ENCODE results near the gene SPAG16.

The SPAG16 gene

DNA sequence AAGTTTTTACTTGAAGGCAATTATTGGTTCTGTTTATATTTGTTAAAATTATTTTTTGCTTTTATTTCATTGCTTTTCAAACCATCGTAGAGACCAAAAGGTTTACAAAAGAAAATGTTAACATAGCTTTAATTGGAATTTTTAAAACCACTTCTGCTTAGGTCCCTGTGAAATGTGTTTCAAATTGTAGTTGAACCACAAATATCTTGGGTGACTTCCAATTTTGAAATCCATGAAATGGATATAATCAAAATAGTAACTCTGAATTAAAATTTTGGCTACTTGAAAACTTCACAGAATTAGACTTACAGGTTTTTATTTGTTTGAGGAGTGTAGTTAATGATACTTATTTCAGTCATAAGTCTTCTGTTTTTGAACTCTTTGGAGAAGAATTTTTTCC, 3.1 kb upstream of the SPAG16 start:
- Histone ChIP-seq H3K4me3 (no peak overlapping the region), H3K4me1 (peaks cover 6% of the 10 kb centered on the region; the same call in 1 of the 2 replicates), H3K27me3 (ENCODE audit: low read depth) (no peaks in the 10 kb centered on the region), H3K36me3 (replicated peaks) (peaks cover 5% of the 10 kb centered on the region; the same call in 1 of the 2 replicates), H3K9me3 (peaks cover 2% of the 10 kb centered on the region)
- in situ Hi-C loops (cut with MboI; ENCODE audit: low sequenced_read_pairs): no loop called here
- DNase-seq (ENCODE audit: low spot score in 2 of 2): no peak

DNA sequence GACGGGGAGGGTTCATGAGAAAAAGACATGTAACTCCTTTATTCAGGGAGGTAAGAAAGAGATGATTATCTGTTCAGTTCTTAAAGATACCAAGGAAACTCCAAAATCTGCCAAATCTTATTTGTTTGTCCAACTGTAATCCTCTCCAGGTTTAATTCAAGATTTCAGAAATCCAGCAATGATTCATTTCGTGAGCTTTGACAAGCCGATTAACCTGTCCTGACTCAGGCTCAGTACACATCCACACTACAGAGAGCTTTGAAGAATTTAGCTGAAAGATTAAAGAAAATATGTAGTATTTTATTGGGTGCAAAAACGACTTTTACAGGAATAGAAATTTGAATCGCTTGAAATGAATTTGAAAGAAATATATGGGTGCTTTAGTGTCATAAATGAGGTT, 1.1 kb downstream of the SPAG16 start:
- in situ Hi-C loops (cut with MboI; ENCODE audit: low sequenced_read_pairs): no loop called here
- no peak for DNase-seq (ENCODE audit: low spot score in 2 of 2)
- H3K36me3 ChIP-seq (replicated peaks): peaks cover 6% of the 10 kb centered on the region; the same call in 1 of the 2 replicates
- no peaks in the 10 kb centered on the region for H3K9me3 ChIP-seq
- no peaks in the 10 kb centered on the region for H3K27me3 ChIP-seq (ENCODE audit: low read depth)
- peaks cover 10% of the 10 kb centered on the region for H3K4me1 ChIP-seq
- H3K4me3 ChIP-seq: peak overlapping the region; percentile 78

DNA sequence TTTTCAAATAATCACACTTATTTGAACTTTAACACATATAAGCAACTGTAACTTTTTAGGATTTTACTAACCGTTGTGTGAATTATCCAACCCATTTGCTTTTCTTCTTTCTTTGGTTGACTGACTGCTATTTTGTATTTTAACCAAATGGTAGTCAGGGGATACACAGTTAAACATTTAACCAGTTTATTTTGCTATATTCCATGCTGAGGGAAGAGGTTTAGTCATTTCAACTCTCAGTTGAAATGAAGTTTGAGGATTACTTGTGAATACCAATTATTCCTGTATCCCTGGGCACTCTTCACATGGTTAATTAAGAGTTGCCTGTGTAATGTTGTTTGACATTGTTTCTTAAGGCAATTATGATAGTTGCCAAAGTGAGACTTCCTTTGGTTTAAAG, 1.9 kb downstream of the SPAG16 start:
- peaks cover 15% of the 10 kb centered on the region for H3K4me1 ChIP-seq
- no peaks in the 10 kb centered on the region for H3K9me3 ChIP-seq
- peaks cover 6% of the 10 kb centered on the region; the same call in 1 of the 2 replicates for H3K36me3 ChIP-seq (replicated peaks)
- in situ Hi-C loops (cut with MboI; ENCODE audit: low sequenced_read_pairs): no loop called here
- no peak overlapping the region for H3K4me3 ChIP-seq
- H3K27me3 ChIP-seq (ENCODE audit: low read depth): no peaks in the 10 kb centered on the region
- DNase-seq (ENCODE audit: low spot score in 2 of 2): no peak

DNA sequence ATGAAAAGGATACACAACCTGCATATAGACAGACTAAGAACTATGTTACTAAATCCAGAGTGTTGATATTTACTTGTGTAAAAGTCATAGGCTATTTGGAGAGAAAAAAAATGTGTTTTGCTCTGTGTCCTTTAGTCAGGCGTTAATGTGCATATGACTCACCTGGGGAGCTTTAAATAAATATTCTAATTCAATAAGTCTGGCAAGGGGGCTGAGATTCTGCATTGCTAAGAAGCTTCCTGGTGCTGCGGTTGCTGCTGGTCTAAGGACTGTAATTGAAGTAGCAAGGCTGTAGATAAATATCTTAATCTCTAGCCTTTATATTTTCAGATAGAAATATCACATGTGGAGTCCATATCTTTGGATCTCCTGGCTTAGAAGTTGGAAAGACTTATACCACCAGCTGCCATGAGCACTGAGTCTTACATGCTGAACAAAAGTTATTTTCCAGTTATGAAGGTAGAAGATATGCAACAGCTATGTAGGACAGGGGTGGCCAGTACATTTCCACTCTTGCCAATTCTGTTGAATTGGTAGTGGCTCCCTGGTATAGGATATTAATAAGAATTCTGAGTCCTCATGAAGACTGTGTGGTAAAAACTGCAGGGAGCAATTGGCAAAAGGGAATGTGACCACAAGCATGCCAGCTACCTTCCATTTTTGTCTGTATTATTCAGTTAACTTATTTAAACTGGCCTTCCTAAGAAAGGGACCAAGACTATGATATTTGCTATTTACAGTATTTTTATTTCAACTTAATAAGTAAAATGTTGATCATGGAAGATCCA, 4.8 kb downstream of the SPAG16 start:
- Histone ChIP-seq H3K4me3 (no peak overlapping the region), H3K36me3 (replicated peaks) (peaks cover 6% of the 10 kb centered on the region; the same call in 1 of the 2 replicates), H3K27me3 (ENCODE audit: low read depth) (no peaks in the 10 kb centered on the region), H3K4me1 (peaks cover 15% of the 10 kb centered on the region), H3K9me3 (no peaks in the 10 kb centered on the region)
- no peak for DNase-seq (ENCODE audit: low spot score in 2 of 2)
- in situ Hi-C loops (cut with MboI; ENCODE audit: low sequenced_read_pairs): no loop called here

DNA sequence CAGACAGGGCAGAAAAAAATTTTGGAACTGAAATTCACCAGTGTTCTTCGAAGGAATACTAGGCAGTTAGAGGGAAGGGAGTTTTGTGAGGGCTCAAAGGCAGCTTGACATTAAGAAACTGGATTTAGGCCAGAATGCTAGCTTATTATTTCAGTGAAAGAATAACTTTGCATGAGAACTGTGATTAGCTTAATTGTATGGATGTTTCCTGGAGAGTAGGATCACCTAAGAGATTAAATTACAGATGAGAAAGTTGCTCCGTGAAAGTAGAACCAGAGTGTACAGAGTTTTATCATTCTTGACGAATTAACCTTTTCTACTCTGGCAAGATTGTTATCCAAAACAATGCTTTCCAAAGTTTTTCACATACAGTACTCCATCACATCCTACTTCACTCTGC, 6.2 kb downstream of the SPAG16 start:
- peak in 1 of 2 experiments; percentile 32 for DNase-seq (ENCODE audit: low spot score in 2 of 2)
- in situ Hi-C loops (cut with MboI; ENCODE audit: low sequenced_read_pairs): no loop called here
- H3K27me3 ChIP-seq (ENCODE audit: low read depth): no peaks in the 10 kb centered on the region

DNA sequence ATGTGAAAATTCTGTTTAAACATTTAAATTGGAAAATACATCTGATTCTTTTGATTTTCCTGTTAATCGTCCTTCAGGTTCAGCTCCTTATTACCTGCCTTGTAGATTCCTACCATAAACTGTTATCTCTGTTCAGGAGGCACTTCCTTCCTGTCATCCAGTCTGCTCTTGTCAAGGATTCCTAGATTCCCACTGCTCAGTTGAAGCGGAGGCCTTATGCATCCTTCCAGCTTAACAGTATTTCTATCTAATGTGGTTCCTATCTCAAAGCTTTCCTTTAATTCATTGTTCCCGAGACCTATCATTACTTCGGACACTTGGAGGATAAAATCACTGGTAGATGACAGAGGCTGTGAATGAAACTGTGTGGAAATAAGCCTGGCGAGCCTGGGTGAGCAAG, 12.0 kb downstream of the SPAG16 start:
- no peak for DNase-seq (ENCODE audit: low spot score in 2 of 2)
- peaks cover 6% of the 10 kb centered on the region; the same call in 1 of the 2 replicates for H3K36me3 ChIP-seq (replicated peaks)
- no peaks in the 10 kb centered on the region for H3K9me3 ChIP-seq
- H3K4me3 ChIP-seq: no peak overlapping the region
- in situ Hi-C loops (cut with MboI; ENCODE audit: low sequenced_read_pairs): no loop called here
- no peaks in the 10 kb centered on the region for H3K4me1 ChIP-seq
- no peaks in the 10 kb centered on the region for H3K27me3 ChIP-seq (ENCODE audit: low read depth)

More for the DNA sequence above, 6.2 kb downstream of the SPAG16 start:
- Histone ChIP-seq H3K4me1 (peaks cover 12% of the 10 kb centered on the region), H3K36me3 (replicated peaks) (peaks cover 6% of the 10 kb centered on the region; the same call in 1 of the 2 replicates), H3K4me3 (no peak overlapping the region), H3K9me3 (no peaks in the 10 kb centered on the region)

DNA sequence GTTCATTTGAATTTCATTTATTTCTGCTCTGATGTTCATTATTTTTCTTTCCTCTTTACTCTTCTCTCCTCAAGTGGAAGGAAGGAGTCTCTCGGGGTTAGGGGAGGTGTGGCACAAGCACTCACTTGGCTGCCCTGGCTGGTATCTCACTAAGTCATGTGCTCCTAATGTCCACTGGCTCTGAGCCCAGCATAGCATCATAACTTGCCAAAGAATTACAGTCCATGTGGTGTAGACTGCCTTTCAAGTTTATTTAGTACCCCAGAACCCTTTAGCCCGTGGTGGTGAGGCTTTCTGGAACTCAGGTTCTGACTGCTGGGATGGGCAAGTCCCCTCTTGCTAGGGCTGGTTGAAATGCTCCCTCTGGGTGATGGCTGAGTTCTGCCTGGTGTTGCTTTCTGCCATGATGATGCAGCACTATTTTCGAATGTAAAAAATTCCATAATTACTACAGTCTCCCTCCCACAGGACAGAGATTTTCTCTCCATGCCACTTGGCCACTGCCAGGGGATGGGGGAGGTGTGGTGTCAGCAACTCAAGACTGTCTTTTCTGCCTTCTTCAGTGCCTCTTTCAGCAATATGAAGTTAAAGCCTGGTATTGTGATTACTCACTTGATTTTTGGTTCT, 22.2 kb downstream of the SPAG16 start:
- DNase-seq (ENCODE audit: low spot score in 2 of 2): no peak
- in situ Hi-C loops (cut with MboI; ENCODE audit: low sequenced_read_pairs): no loop called here
- Histone ChIP-seq H3K27me3 (ENCODE audit: low read depth) (no peaks in the 10 kb centered on the region), H3K4me1 (no peaks in the 10 kb centered on the region), H3K36me3 (replicated peaks) (no peaks in the 10 kb centered on the region; the same call in 1 of the 2 replicates), H3K4me3 (no peak overlapping the region), H3K9me3 (peaks cover 2% of the 10 kb centered on the region)

DNA sequence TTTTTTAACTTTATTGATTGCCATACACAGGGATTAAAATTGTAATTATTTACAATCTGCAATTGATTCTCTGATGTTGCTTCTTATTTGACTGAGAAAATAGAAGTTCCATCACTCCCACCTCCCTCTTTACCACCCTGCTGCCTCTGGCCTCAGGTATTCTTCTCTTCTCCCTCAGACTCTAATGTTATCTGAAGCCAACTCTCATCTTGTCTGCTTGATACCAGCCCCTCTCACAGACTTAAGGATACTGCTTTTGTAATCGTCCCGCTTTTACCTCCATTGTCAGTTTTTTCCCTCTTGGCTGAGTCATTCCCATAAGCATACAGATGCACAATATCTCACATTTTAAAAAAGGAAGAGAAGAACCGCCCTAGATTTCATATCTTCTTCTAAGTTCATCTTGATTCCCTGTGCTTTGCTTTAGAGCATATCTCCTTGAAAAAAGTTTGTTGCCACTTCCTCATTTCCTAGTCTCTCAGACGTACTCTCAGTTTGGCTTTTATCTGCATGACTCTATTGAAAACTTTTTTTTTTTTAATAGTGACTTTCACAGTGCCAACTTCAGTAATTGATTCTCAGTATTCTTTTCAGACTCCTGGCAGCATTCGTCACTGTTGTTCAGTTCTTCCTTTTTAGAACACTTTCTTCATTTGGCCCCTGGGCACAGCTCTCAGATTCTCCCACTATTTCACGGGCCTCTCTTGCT, 31.1 kb downstream of the SPAG16 start:
- no peak for DNase-seq (ENCODE audit: low spot score in 2 of 2)
- Histone ChIP-seq H3K4me1 (no peaks in the 10 kb centered on the region), H3K27me3 (ENCODE audit: low read depth) (no peaks in the 10 kb centered on the region), H3K36me3 (replicated peaks) (no peaks in the 10 kb centered on the region), H3K9me3 (no peaks in the 10 kb centered on the region), H3K4me3 (no peak overlapping the region)
- in situ Hi-C loops (cut with MboI; ENCODE audit: low sequenced_read_pairs): no loop called here

DNA sequence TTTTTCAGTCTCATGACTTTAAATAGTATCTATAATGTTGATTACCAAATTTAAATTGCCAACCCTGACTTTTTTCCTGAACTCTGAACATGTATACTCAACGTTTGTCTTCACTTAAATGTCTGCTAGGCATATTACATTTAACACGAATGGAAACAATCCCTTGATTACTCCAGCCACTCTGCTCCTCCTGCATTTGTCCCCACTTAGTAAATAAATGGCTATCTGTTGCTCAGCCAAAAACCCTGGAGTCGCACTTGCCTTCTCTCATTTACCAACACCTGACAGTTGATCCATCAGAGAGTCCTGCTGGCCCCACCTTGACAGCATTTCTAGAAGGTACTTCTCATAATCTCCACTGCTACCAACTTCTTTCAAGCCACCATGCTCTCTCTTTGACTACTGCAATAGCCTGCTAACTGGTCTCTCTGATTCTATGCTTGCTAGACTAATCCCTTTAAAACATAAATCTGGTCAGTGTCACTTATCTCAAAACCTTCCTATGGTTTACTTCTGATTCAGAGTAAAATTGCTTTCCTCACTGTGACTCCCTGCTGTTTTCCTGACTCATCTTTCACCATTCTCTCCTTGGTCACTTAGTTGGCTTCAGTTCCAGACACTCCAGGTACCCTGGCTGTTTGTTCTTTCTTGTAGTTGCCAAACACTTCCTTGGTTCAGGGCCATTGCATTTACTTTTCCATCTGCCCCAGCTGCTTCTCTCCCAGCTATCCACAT, 31.9 kb downstream of the SPAG16 start:
- in situ Hi-C loops (cut with MboI; ENCODE audit: low sequenced_read_pairs): no loop called here
- Histone ChIP-seq H3K27me3 (ENCODE audit: low read depth) (no peaks in the 10 kb centered on the region), H3K9me3 (no peaks in the 10 kb centered on the region), H3K36me3 (replicated peaks) (no peaks in the 10 kb centered on the region), H3K4me3 (no peak overlapping the region), H3K4me1 (no peaks in the 10 kb centered on the region)
- no peak for DNase-seq (ENCODE audit: low spot score in 2 of 2)

DNA sequence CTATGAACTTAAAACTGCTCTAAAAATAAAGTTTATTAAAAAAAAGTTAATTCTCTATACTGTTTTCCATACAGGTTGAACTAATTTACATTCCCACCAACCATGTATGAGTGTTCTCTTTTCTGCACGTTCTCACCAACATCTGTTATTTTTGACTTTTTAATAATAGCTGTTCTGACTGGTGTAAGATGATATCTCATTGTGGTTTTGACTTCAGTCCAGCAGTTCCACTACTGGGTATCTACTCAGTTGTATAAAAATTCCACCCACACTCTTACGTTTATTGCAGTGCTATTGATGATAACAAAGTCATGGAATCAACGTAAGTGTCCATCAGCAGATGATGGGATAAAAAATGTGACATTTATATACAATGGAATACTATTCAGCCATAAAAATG, 33.7 kb downstream of the SPAG16 start:
- DNase-seq (ENCODE audit: low spot score in 2 of 2): no peak
- H3K9me3 ChIP-seq: no peaks in the 10 kb centered on the region
- no peak overlapping the region for H3K4me3 ChIP-seq
- H3K27me3 ChIP-seq (ENCODE audit: low read depth): no peaks in the 10 kb centered on the region
- in situ Hi-C loops (cut with MboI; ENCODE audit: low sequenced_read_pairs): no loop called here
- no peaks in the 10 kb centered on the region for H3K36me3 ChIP-seq (replicated peaks)
- no peaks in the 10 kb centered on the region for H3K4me1 ChIP-seq

DNA sequence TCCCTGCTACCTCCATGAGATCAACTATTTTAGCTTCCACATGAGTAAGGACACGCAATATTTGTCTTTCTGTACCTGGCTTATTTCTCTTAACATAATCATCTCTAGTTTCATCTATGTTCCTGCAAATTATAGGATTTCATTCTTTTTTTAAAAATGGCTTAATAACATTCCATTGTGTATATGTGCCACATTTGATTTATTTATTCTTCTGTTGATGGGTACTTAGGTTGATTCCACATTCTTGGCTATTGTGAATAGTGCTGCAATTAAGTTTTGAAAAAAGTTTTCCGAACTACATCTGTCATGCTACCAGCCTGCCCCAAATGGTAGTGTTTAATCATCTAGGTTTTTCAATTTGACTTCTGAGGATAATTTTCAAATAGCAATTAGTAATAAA, 36.3 kb downstream of the SPAG16 start:
- no peaks in the 10 kb centered on the region for H3K4me1 ChIP-seq
- in situ Hi-C loops (cut with MboI; ENCODE audit: low sequenced_read_pairs): no loop called here
- no peak for DNase-seq (ENCODE audit: low spot score in 2 of 2)
- H3K36me3 ChIP-seq (replicated peaks): no peaks in the 10 kb centered on the region
- no peak overlapping the region for H3K4me3 ChIP-seq
- H3K9me3 ChIP-seq: no peaks in the 10 kb centered on the region
- H3K27me3 ChIP-seq (ENCODE audit: low read depth): no peaks in the 10 kb centered on the region

DNA sequence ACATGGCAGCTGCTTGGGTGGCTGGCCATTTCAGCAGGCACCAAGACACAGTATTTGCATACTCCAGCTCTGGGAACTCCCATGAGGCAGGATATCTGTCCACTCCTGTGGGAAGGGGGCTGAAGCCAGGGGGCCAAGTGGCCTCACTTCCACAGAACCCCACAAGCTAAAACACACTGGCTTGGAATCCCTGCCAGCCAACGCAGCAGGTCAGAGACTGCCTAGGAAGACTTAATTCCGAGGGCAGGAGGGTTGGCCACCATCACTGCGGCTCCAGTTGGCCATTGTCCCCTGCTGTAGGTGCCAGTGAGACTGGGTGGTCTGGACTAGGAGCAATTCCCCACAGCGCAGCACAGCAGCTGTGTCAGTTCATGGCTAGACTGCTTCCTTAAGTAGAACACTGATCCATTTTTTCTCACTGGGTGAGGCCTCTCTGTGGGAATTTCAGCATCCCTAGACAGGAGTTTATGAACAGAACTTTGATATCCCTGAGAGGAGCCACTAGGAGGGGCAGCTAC, 52.0 kb downstream of the SPAG16 start:
- DNase-seq (ENCODE audit: low spot score in 2 of 2): no peak
- in situ Hi-C loops (cut with MboI; ENCODE audit: low sequenced_read_pairs): no loop called here
- H3K27me3 ChIP-seq (ENCODE audit: low read depth): no peaks in the 10 kb centered on the region
- no peak overlapping the region for H3K4me3 ChIP-seq
- no peaks in the 10 kb centered on the region for H3K9me3 ChIP-seq
- no peaks in the 10 kb centered on the region for H3K36me3 ChIP-seq (replicated peaks)
- H3K4me1 ChIP-seq: no peaks in the 10 kb centered on the region

DNA sequence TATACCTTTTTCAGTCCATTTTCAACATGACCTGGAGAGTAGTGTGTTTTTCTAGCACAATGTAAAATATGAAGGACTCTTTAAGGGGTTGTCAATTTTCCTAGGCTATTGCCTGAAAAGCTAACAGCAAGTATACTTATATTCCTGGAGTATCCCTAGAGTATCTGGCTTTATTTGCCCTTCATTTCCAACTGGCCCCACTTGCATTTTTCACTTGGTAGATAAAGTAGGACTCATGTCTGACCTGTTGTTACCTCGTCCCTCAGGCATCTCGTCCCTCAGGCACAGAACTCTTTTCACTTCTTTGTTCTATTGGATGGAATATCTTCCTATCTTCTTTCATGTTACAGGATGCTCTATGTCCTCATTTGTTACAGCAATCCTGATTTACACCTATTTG, 69.2 kb downstream of the SPAG16 start:
- DNase-seq (ENCODE audit: low spot score in 2 of 2): no peak
- in situ Hi-C loops (cut with MboI; ENCODE audit: low sequenced_read_pairs): no loop called here
- H3K36me3 ChIP-seq (replicated peaks): no peaks in the 10 kb centered on the region

More for the DNA sequence above, 69.2 kb downstream of the SPAG16 start:
- Histone ChIP-seq H3K9me3 (no peaks in the 10 kb centered on the region), H3K4me1 (no peaks in the 10 kb centered on the region), H3K4me3 (no peak overlapping the region), H3K27me3 (ENCODE audit: low read depth) (no peaks in the 10 kb centered on the region)
